ENCODE data around the gene EGFR.

DNA sequence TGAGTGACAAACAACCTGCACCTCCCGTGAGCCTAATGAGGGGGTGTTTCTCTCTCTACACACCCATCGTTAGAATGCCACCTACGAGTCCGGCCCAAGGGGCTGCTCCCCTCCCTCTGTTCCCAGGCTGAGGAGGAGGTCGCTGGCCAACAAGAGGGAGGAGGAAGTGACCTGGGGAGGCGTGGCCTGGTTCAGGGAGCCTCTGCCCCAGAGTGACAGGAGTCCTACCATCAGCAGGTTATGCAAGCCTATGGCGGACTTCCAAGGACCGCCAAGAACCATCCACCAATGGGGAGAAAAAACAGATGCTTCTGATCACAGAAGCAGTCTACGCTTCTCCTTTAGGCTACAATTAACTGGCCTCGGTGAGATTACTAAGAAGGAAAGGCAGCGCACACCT is 12.3 kb upstream of the EGFR start:
- no peak for TF ChIP-seq EZH2phosphoT487 (IDR thresholded peaks at IDR 0.05; ENCODE audit: borderline replicate concordance, low read length)
- TF ChIP-seq, protein P1, sequence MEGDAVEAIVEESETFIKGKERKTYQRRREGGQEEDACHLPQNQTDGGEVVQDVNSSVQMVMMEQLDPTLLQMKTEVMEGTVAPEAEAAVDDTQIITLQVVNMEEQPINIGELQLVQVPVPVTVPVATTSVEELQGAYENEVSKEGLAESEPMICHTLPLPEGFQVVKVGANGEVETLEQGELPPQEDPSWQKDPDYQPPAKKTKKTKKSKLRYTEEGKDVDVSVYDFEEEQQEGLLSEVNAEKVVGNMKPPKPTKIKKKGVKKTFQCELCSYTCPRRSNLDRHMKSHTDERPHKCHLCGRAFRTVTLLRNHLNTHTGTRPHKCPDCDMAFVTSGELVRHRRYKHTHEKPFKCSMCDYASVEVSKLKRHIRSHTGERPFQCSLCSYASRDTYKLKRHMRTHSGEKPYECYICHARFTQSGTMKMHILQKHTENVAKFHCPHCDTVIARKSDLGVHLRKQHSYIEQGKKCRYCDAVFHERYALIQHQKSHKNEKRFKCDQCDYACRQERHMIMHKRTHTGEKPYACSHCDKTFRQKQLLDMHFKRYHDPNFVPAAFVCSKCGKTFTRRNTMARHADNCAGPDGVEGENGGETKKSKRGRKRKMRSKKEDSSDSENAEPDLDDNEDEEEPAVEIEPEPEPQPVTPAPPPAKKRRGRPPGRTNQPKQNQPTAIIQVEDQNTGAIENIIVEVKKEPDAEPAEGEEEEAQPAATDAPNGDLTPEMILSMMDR (IDR thresholded peaks at IDR 0.05; ENCODE audit: low read depth, low read length, poor library complexity, severe bottlenecking): no peak
